ENCODE measurements around the gene TLE6. TPM values are rescaled to one million over a fixed set of nuclear protein-coding genes. Genes with fewer than 3 reads are reported as not detected.

Gene TLE6
- polyA plus RNA-seq, 3 donors, result not detected

- Mint-ChIP-seq H3K4me1 (peaks cover 1% of the 10 kb centered on the region), H3K4me3 (peak overlapping the region in 1 of 2 donors; percentile 64), H3K27ac (no peak overlapping the region), H3K9me3 (peaks cover 0 to 20% (median 11%) of the 10 kb centered on the region in 7 donors), H3K36me3 (peaks cover 0 to 6% of the 10 kb centered on the region in 2 donors), H3K27me3 (ENCODE audit: low read depth in 3 of 3) (peaks cover 52 to 75% (median 73%) of the 10 kb centered on the region in 3 donors)
- Histone ChIP-seq H3K36me3 (replicated peaks in 1 of 2; ENCODE audit: control insufficient read depth in 1 of 2, insufficient read depth in 2 of 2, low read length in 2 of 2) (no peaks in the 10 kb centered on the region), H3K79me2 (ENCODE audit: insufficient read depth, low read length) (no peaks in the 10 kb centered on the region), H4K20me1 (ENCODE audit: insufficient read depth, low read length) (no peaks in the 10 kb centered on the region), H3K27ac (ENCODE audit: low read depth in 1 of 2, low read length in 2 of 2) (no peak overlapping the region), H3K27me3 (ENCODE audit: control insufficient read depth in 2 of 2, insufficient read depth in 2 of 2, low read length in 2 of 2) (peaks cover 41 to 55% of the 10 kb centered on the region in 2 donors), H3K4me2 (replicated peaks; ENCODE audit: extremely low read depth, low read length, poor library complexity, severe bottlenecking) (no peak overlapping the region), H3K9me3 (replicated peaks in 1 of 2; ENCODE audit: control insufficient read depth in 1 of 2, insufficient read depth in 1 of 2, low read length in 2 of 2) (peaks cover 0 to 18% of the 10 kb centered on the region in 2 donors), H3K4me1 (ENCODE audit: control insufficient read depth in 1 of 2, insufficient read depth in 2 of 2, low read length in 2 of 2) (peaks cover 3 to 4% of the 10 kb centered on the region in 2 donors), H2AFZ (ENCODE audit: insufficient read depth, low read depth, low read length, poor library complexity, severe bottlenecking) (no peak overlapping the region), H3K9ac (ENCODE audit: insufficient read depth, low read length, poor library complexity, severe bottlenecking) (no peak overlapping the region), H3K4me3 (replicated peaks in 1 of 3; ENCODE audit: low read depth in 2 of 3, low read length in 3 of 3) (no peak overlapping the region)
- WGBS (ENCODE audit: insufficient coverage), result 24% methylated on average over 25 of the region's 30 CpGs
- intact Hi-C loops (cut with micrococcal nuclease), result no loop called here
- no peak for DNase-seq
- TF ChIP-seq, protein P1, sequence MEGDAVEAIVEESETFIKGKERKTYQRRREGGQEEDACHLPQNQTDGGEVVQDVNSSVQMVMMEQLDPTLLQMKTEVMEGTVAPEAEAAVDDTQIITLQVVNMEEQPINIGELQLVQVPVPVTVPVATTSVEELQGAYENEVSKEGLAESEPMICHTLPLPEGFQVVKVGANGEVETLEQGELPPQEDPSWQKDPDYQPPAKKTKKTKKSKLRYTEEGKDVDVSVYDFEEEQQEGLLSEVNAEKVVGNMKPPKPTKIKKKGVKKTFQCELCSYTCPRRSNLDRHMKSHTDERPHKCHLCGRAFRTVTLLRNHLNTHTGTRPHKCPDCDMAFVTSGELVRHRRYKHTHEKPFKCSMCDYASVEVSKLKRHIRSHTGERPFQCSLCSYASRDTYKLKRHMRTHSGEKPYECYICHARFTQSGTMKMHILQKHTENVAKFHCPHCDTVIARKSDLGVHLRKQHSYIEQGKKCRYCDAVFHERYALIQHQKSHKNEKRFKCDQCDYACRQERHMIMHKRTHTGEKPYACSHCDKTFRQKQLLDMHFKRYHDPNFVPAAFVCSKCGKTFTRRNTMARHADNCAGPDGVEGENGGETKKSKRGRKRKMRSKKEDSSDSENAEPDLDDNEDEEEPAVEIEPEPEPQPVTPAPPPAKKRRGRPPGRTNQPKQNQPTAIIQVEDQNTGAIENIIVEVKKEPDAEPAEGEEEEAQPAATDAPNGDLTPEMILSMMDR (IDR thresholded peaks at IDR 0.05), result no peak
These were observed 47.6 kb downstream of the TLE6 start for GRCh38 chr19:3024870-3025548.

DNA sequence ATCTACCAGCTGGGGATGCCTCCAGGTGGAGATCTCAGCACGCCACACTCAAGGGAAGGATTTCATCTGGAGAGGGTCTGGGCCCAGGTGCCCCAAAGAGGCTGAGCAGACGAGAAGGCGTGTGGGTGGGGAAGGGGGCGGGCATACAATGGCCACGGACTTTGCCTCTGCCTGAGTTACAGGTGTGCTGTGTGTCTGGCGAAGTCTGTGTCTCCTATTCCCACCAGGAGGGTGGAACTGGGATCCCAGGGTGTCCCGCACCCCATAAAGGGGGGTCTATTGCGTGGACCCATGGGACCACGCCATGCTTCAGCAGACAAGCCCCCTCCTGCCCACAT is 48.2 kb downstream of the TLE6 start:
- intact Hi-C loops (cut with micrococcal nuclease), result no loop called here
- H3K9me3 Mint-ChIP-seq, result peaks cover 0 to 24% (median 12%) of the 10 kb centered on the region in 7 donors
- TF ChIP-seq, protein P1 (IDR thresholded peaks at IDR 0.05), result no peak
- Histone ChIP-seq H3K27ac (ENCODE audit: low read depth in 1 of 2, low read length in 2 of 2) (no peak overlapping the region), H4K20me1 (ENCODE audit: insufficient read depth, low read length) (no peaks in the 10 kb centered on the region), H3K4me1 (ENCODE audit: control insufficient read depth in 1 of 2, insufficient read depth in 2 of 2, low read length in 2 of 2) (peaks cover 3 to 4% of the 10 kb centered on the region in 2 donors), H3K36me3 (replicated peaks in 1 of 2; ENCODE audit: control insufficient read depth in 1 of 2, insufficient read depth in 2 of 2, low read length in 2 of 2) (no peaks in the 10 kb centered on the region), H3K9me3 (replicated peaks in 1 of 2; ENCODE audit: control insufficient read depth in 1 of 2, insufficient read depth in 1 of 2, low read length in 2 of 2) (peaks cover 0 to 23% of the 10 kb centered on the region in 2 donors), H3K27me3 (ENCODE audit: control insufficient read depth in 2 of 2, insufficient read depth in 2 of 2, low read length in 2 of 2) (peaks cover 44 to 60% of the 10 kb centered on the region in 2 donors), H3K79me2 (ENCODE audit: insufficient read depth, low read length) (no peaks in the 10 kb centered on the region), H3K4me2 (replicated peaks; ENCODE audit: extremely low read depth, low read length, poor library complexity, severe bottlenecking) (no peak overlapping the region), H3K4me3 (replicated peaks in 1 of 3; ENCODE audit: low read depth in 2 of 3, low read length in 3 of 3) (no peak overlapping the region), H2AFZ (ENCODE audit: insufficient read depth, low read depth, low read length, poor library complexity, severe bottlenecking) (no peak overlapping the region), H3K9ac (ENCODE audit: insufficient read depth, low read length, poor library complexity, severe bottlenecking) (no peak overlapping the region)
- DNase-seq, result no peak
- H3K4me3 Mint-ChIP-seq, result peak overlapping the region in 1 of 2 donors; percentile 64
- peaks cover 1% of the 10 kb centered on the region for H3K4me1 Mint-ChIP-seq
- H3K36me3 Mint-ChIP-seq, result peaks cover 0 to 8% of the 10 kb centered on the region in 2 donors
- no peak overlapping the region for H3K27ac Mint-ChIP-seq
- 75% methylated on average over 5 of the region's 9 CpGs for WGBS (ENCODE audit: insufficient coverage)
- H3K27me3 Mint-ChIP-seq (ENCODE audit: low read depth in 3 of 3), result peaks cover 57 to 80% (median 75%) of the 10 kb centered on the region in 3 donors
